ENCODE measurements around the gene LRP5.
"Not testable (repeated sequence)": the region's sequence is repeated elsewhere in the genome, so short reads cannot be mapped to it uniquely, and the experiment has no call there.

Gene LRP5

GRCh38 chr11:68388595-68389198 is 76.3 kb downstream of the LRP5 start:
- FAIRE-seq (peak; percentile 87), DNase-seq (ENCODE audit: low spot score) (no peak)

- FAIRE-seq: no peak
- DNase-seq (ENCODE audit: low spot score): no peak
These were observed 77.9 kb downstream of the LRP5 start for GRCh38 chr11:68390315-68390714.

- FAIRE-seq (no peak), DNase-seq (ENCODE audit: low spot score) (no peak)
These were observed 80.4 kb downstream of the LRP5 start for GRCh38 chr11:68392822-68393221.

GRCh38 chr11:68396516-68396915 is 84.1 kb downstream of the LRP5 start:
- DNase-seq (ENCODE audit: low spot score): no peak

GRCh38 chr11:68397256-68397655 is 84.9 kb downstream of the LRP5 start:
- FAIRE-seq (no peak), DNase-seq (ENCODE audit: low spot score) (no peak)

More at GRCh38 chr11:68396516-68396915, 84.1 kb downstream of the LRP5 start:
- no peak for FAIRE-seq

- FAIRE-seq (no peak), DNase-seq (ENCODE audit: low spot score) (no peak)
These were observed 86.8 kb downstream of the LRP5 start for GRCh38 chr11:68398995-68399851.

- FAIRE-seq (no peak), DNase-seq (ENCODE audit: low spot score) (no peak)
These were observed 87.5 kb downstream of the LRP5 start for GRCh38 chr11:68399916-68400315.

GRCh38 chr11:68400584-68400983 is 88.2 kb downstream of the LRP5 start:
- not testable (repeated sequence) for FAIRE-seq; DNase-seq (ENCODE audit: low spot score)

GRCh38 chr11:68401856-68402255 is 89.5 kb downstream of the LRP5 start:
- FAIRE-seq (no peak), DNase-seq (ENCODE audit: low spot score) (no peak)

- FAIRE-seq (no peak), DNase-seq (ENCODE audit: low spot score) (no peak)
These were observed 90.1 kb downstream of the LRP5 start for GRCh38 chr11:68402355-68403031.

GRCh38 chr11:68403424-68403823 is 91.0 kb downstream of the LRP5 start:
- DNase-seq (ENCODE audit: low spot score) (no peak), FAIRE-seq (peak; percentile 79)

- DNase-seq (ENCODE audit: low spot score) (no peak), FAIRE-seq (no peak)
These were observed 91.4 kb downstream of the LRP5 start for GRCh38 chr11:68403831-68404230.

GRCh38 chr11:68406324-68407313 is 94.2 kb downstream of the LRP5 start:
- FAIRE-seq (no peak), DNase-seq (ENCODE audit: low spot score) (no peak)

- DNase-seq (ENCODE audit: low spot score) (no peak), FAIRE-seq (no peak)
These were observed 96.1 kb downstream of the LRP5 start for GRCh38 chr11:68408512-68408911.

GRCh38 chr11:68409748-68410344 is 97.5 kb downstream of the LRP5 start:
- FAIRE-seq (peak; percentile 42), DNase-seq (ENCODE audit: low spot score) (no peak)

- FAIRE-seq (no peak), DNase-seq (ENCODE audit: low spot score) (no peak)
These were observed 99.2 kb downstream of the LRP5 start for GRCh38 chr11:68411501-68411991.

- FAIRE-seq (no peak), DNase-seq (ENCODE audit: low spot score) (no peak)
These were observed 100.4 kb downstream of the LRP5 start for GRCh38 chr11:68412593-68413475.

- FAIRE-seq (no peak), DNase-seq (ENCODE audit: low spot score) (no peak)
These were observed 101.2 kb downstream of the LRP5 start for GRCh38 chr11:68413591-68413999.

- FAIRE-seq: no peak
- no peak for DNase-seq (ENCODE audit: low spot score)
These were observed 102.3 kb downstream of the LRP5 start for GRCh38 chr11:68414496-68415221.
